GM12878 (cell line): ENCODE results near the gene MAZ. TPM values are rescaled to one million over a fixed set of nuclear protein-coding genes. Genes with fewer than 3 reads are reported as not detected.

Experiments used
- E2F4 ChIP-seq: IDR thresholded peaks from 2 replicates; pipeline ENCODE4 v1.6.1; 2012; ENCODE audit warnings: low read depth, low read length, improper control_type of control experiment
- EED ChIP-seq: sonication (generic); IDR thresholded peaks from 2 replicates; pipeline ENCODE4 v1.6.1; 2016; ENCODE audit warnings: antibody characterized with exemption, low read depth
- ELK1 ChIP-seq: IDR thresholded peaks from 2 replicates; pipeline ENCODE4 v1.6.1; 2012; ENCODE audit warnings: low read depth, low read length, improper control_type of control experiment
- EP300 ChIP-seq, 2 experiments: fragments of 150-350 bp in 1 of 2; IDR thresholded peaks; 2 replicates each; pipeline ENCODE4 v1.6.1; 2011 to 2012; ENCODE audit warnings: low read depth in 2 of 2, low read length in 2 of 2, borderline replicate concordance in 1 of 2, improper control_type of control experiment in 1 of 2, inconsistent platforms in 1 of 2; ENCODE audit not compliant: control insufficient read depth in 1 of 2
- FOS ChIP-seq: IDR thresholded peaks from 3 replicates; pipeline ENCODE4 v1.6.1; 2011; ENCODE audit warnings: borderline replicate concordance; ENCODE audit not compliant: insufficient read length; ENCODE audit errors: extremely low read depth
- IRF3 ChIP-seq: fragments of 450-650 bp; IDR thresholded peaks from 2 replicates; pipeline ENCODE4 v1.6.1; 2014; ENCODE audit warnings: mild to moderate bottlenecking
- IRF4 ChIP-seq: IDR thresholded peaks from 2 replicates; pipeline ENCODE4 v1.6.1; 2011; ENCODE audit warnings: low read depth, low read length
- JUNB ChIP-seq: IDR thresholded peaks from 2 replicates; pipeline ENCODE4 v1.6.1; 2016; ENCODE audit warnings: antibody characterized with exemption, mild to moderate bottlenecking
- MEF2A ChIP-seq: IDR thresholded peaks from 2 replicates; pipeline ENCODE4 v1.6.1; 2011; ENCODE audit warnings: low read depth, mild to moderate bottlenecking, low read length, moderate library complexity; ENCODE audit not compliant: insufficient read depth
- MEF2B ChIP-seq: fragments of 450-650 bp; IDR thresholded peaks from 2 replicates; pipeline ENCODE4 v1.6.1; 2018; ENCODE audit warnings: mild to moderate bottlenecking, moderate library complexity; ENCODE audit not compliant: partially characterized antibody, poor library complexity, severe bottlenecking
- NKRF ChIP-seq: fragments of 450-650 bp; conservative IDR thresholded peaks from 2 replicates; pipeline ENCODE4 v1.6.1; 2017; ENCODE audit warnings: mild to moderate bottlenecking, moderate library complexity
- PAX5 ChIP-seq: IDR thresholded peaks from 2 replicates; pipeline ENCODE4 v1.6.1; 2011; ENCODE audit warnings: low read depth, low read length, borderline replicate concordance
- POU2F2 ChIP-seq: IDR thresholded peaks from 3 replicates; pipeline ENCODE4 v1.6.1; 2011; ENCODE audit warnings: low read depth, mild to moderate bottlenecking, low read length, borderline replicate concordance
- RCOR1 ChIP-seq: conservative IDR thresholded peaks from 2 replicates; pipeline ENCODE4 v1.6.1; 2012; ENCODE audit warnings: low read depth, low read length, improper control_type of control experiment
- REST ChIP-seq: IDR thresholded peaks from 2 replicates; pipeline ENCODE4 v1.6.1; 2012; ENCODE audit warnings: mild to moderate bottlenecking, low read depth, low read length
- RUNX3 ChIP-seq: IDR thresholded peaks from 2 replicates; pipeline ENCODE4 v1.6.1; 2012; ENCODE audit warnings: low read length, inconsistent platforms
- SMAD5 ChIP-seq: IDR thresholded peaks from 2 replicates; pipeline ENCODE4 v1.6.1; 2016; ENCODE audit warnings: antibody characterized with exemption, low read depth
- ZNF207 ChIP-seq: fragments of 450-650 bp; IDR thresholded peaks from 2 replicates; pipeline ENCODE4 v1.6.1; 2014; ENCODE audit warnings: antibody characterized with exemption, mild to moderate bottlenecking, borderline replicate concordance
- ZNF274 ChIP-seq: IDR thresholded peaks from one replicate; pipeline ENCODE4 v1.8.0; 2011; ENCODE audit not compliant: insufficient read length, insufficient read depth
- ZNF622 ChIP-seq: fragments of 450-650 bp; IDR thresholded peaks from 2 replicates; pipeline ENCODE4 v1.6.1; 2017; ENCODE audit warnings: mild to moderate bottlenecking, inconsistent platforms
- polyA plus RNA-seq, 11 experiments: library from polyadenylated mRNA; depleted of rRNA in 4 of 11; unstranded in 6 of 11; stranded (reverse) in 5 of 11; fragments of >200 nt; fragmentation: Nextera tagmentation in 4 of 11; fragmentation: Illumina TruSeq in 1 of 11; extraction: Ambion mirVana in 4 of 11; extraction: Trizol in 1 of 11; gene quantifications; 1 replicate in 1 of 11; 2 replicates in 10 of 11; pipeline versions ENCODE4 v1.2.1 to v1.2.3, GENCODE V29; 2011 to 2016; ENCODE audit warnings: inconsistent platforms in 2 of 11, missing spikeins in 2 of 11, low read depth in 1 of 11
- total RNA-seq, 4 experiments: library from RNA; depleted of rRNA in 3 of 4; stranded (reverse); fragments of >200 nt in 3 of 4; fragmentation: Illumina TruSeq in 1 of 4; extraction: Trizol in 1 of 4; gene quantifications; 2 replicates each; pipeline versions ENCODE4 v1.2.1 to v1.2.3, GENCODE V29; 2013 to 2021

The MAZ gene
- total and polyA plus RNA-seq, 10 of the 15 experiments (the other 5 are each of a cell fraction or from before 2014, with no cell fraction given) = 23.9 to 309 (median 116) TPM

GRCh38 chr16:29807426-29808218 lies 1.3 kb downstream of the MAZ start (continued):
- TF ChIP-seq NKRF = peak; percentile 87
- no peak for TF ChIP-seq POU2F2
- TF ChIP-seq JUNB = no peak
- TF ChIP-seq ZNF622 = no peak
- TF ChIP-seq RUNX3 = no peak
- peak; percentile 53 for TF ChIP-seq MEF2B
- no peak for TF ChIP-seq IRF3
- no peak for TF ChIP-seq MEF2A
- TF ChIP-seq E2F4 = no peak
- TF ChIP-seq EP300 (IDR thresholded peaks at IDR 0.05; ENCODE audit: borderline replicate concordance in 1 of 2, control insufficient read depth in 1 of 2, low read depth in 2 of 2, low read length in 2 of 2) = 0 out of 4 replicates have a peak, but pooled peaks of 1 of the 2 experiments have one; percentile 12
- TF ChIP-seq ZNF274 = no peak
- no peak for TF ChIP-seq ELK1
- no peak for TF ChIP-seq RCOR1
- TF ChIP-seq FOS = no peak
- TF ChIP-seq REST = no peak
- peak; percentile 66 for TF ChIP-seq EED
- TF ChIP-seq PAX5 = no peak; the same call in 1 of the 2 replicates
- peak; percentile 18; the same call in 1 of the 2 replicates for TF ChIP-seq ZNF207
- no peak; the same call in 1 of the 2 replicates for TF ChIP-seq SMAD5
- peak; percentile 32 for TF ChIP-seq IRF4
